Astrocyte (in vitro differentiated cells and primary cell): ENCODE data around the gene EYS. TPM values are rescaled to one million over a fixed set of nuclear protein-coding genes. Genes with fewer than 3 reads are reported as not detected.

Source experiments
- DNase-seq: peaks from one replicate; pipeline ENCODE4 v3.0.0-alpha.2; 2010; ENCODE audit warnings: low read depth
- FAIRE-seq: peaks from 2 replicates; lab custom pipeline; 2011; peaks lifted over from hg19 to GRCh38; lab: Jason Lieb, UNC
- H2AFZ ChIP-seq: 2 replicates; pipeline ENCODE4 v1.6.0; 2012; ENCODE audit warnings: low read depth, low read length, inconsistent platforms
- H3K27ac ChIP-seq: 2 replicates; pipeline ENCODE4 v1.5.1; 2011; ENCODE audit warnings: low read depth, low read length, inconsistent platforms
- H3K27me3 ChIP-seq: 2 replicates; pipeline ENCODE4 v1.6.0; 2011; ENCODE audit warnings: low read length, inconsistent platforms; ENCODE audit not compliant: insufficient read depth
- H3K36me3 ChIP-seq: 2 replicates; pipeline ENCODE4 v1.5.1; 2011; ENCODE audit warnings: low read length, inconsistent platforms; ENCODE audit not compliant: insufficient read depth
- H3K4me1 ChIP-seq: 2 replicates; pipeline ENCODE4 v1.5.1; 2011; ENCODE audit warnings: low read length, inconsistent platforms; ENCODE audit not compliant: insufficient read depth
- H3K4me2 ChIP-seq: 2 replicates; pipeline ENCODE4 v1.6.0; 2012; ENCODE audit warnings: low read length, inconsistent platforms
- H3K4me3 ChIP-seq: 2 replicates; pipeline ENCODE4 v1.5.1; 2011; ENCODE audit warnings: low read depth, mild to moderate bottlenecking, low read length, inconsistent platforms; ENCODE audit not compliant: insufficient read depth
- H3K79me2 ChIP-seq: 2 replicates; pipeline ENCODE4 v1.6.0; 2012; ENCODE audit warnings: mild to moderate bottlenecking, low read length, inconsistent platforms; ENCODE audit not compliant: insufficient read depth
- H3K9ac ChIP-seq: 2 replicates; pipeline ENCODE4 v1.6.0; 2012; ENCODE audit warnings: mild to moderate bottlenecking, low read length, inconsistent platforms
- H3K9me3 ChIP-seq: 2 replicates; pipeline ENCODE4 v1.5.1; 2012; ENCODE audit warnings: low read depth, mild to moderate bottlenecking, low read length, inconsistent platforms; ENCODE audit not compliant: insufficient read depth
- H4K20me1 ChIP-seq: 2 replicates; pipeline ENCODE4 v1.6.0; 2012; ENCODE audit warnings: low read length, inconsistent platforms; ENCODE audit not compliant: insufficient read depth
- H3K27ac Mint-ChIP-seq: one replicate; pipeline ENCODE4 v1.8.0; 2021; ENCODE audit warnings: mild to moderate bottlenecking, mixed read lengths; ENCODE audit not compliant: unreplicated experiment
- H3K27me3 Mint-ChIP-seq: one replicate; pipeline ENCODE4 v1.8.0; 2021; ENCODE audit warnings: low read depth, mixed read lengths; ENCODE audit not compliant: unreplicated experiment
- H3K36me3 Mint-ChIP-seq: one replicate; pipeline ENCODE4 v1.8.0; 2021; ENCODE audit warnings: low read depth, mixed read lengths; ENCODE audit not compliant: unreplicated experiment
- H3K4me1 Mint-ChIP-seq: one replicate; pipeline ENCODE4 v1.8.0; 2021; ENCODE audit warnings: low read depth, mixed read lengths; ENCODE audit not compliant: unreplicated experiment
- H3K4me3 Mint-ChIP-seq: one replicate; pipeline ENCODE4 v1.8.0; 2021; ENCODE audit warnings: mild to moderate bottlenecking, moderate library complexity, mixed read lengths; ENCODE audit not compliant: unreplicated experiment
- H3K9me3 Mint-ChIP-seq: one replicate; pipeline ENCODE4 v1.8.0; 2021; ENCODE audit warnings: mild to moderate bottlenecking, mixed read lengths; ENCODE audit not compliant: unreplicated experiment
- EZH2 ChIP-seq: IDR thresholded peaks from 2 replicates; pipeline ENCODE4 v1.6.1; 2012; ENCODE audit warnings: mild to moderate bottlenecking, low read length, inconsistent platforms; ENCODE audit not compliant: insufficient read depth
- total RNA-seq: library from RNA; stranded (reverse); gene quantifications from 2 replicates; pipeline ENCODE4 v1.2.1, GENCODE V29; 2021
- TF ChIP-seq, protein P1 (sequence below): IDR thresholded peaks from 2 replicates; pipeline ENCODE4 v1.5.1; 2011; ENCODE audit warnings: low read depth, mild to moderate bottlenecking, inconsistent platforms, low read length, moderate library complexity; ENCODE audit not compliant: insufficient read depth

EYS gene
- total RNA-seq, 1 donor from 2014 or later = 0.16 TPM

DNA sequence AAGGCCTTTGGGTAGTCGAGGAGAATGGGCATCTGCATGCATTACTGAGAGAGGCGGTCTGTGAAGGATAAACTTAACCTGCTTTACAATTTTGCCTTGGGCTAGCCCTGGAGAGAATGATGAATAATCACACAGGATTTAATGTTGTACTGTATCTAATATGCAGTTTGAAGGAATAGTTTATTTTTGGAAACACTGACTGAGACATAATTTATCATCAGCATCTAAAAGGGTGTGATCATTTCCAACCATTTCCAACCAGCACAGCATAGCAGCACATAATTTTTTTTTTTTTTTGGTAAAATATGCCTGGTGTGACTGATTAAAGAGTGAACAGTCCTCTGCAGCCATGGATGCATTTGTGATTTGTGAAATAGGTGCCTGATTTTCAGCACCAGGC is 1552.0 kb downstream of the EYS start:
- no peaks in the 10 kb centered on the region for H3K27me3 Mint-ChIP-seq
- Histone ChIP-seq H3K9ac (no peak overlapping the region), H4K20me1 (no peaks in the 10 kb centered on the region), H3K36me3 (no peaks in the 10 kb centered on the region), H3K9me3 (no peaks in the 10 kb centered on the region), H3K27me3 (no peaks in the 10 kb centered on the region), H3K4me2 (no peak overlapping the region), H3K79me2 (no peaks in the 10 kb centered on the region), H2AFZ (no peak overlapping the region), H3K27ac (no peak overlapping the region), H3K4me3 (no peak overlapping the region), H3K4me1 (no peaks in the 10 kb centered on the region)
- no peaks in the 10 kb centered on the region for H3K9me3 Mint-ChIP-seq
- DNase-seq (no peak), FAIRE-seq (no peak)
- no peaks in the 10 kb centered on the region for H3K36me3 Mint-ChIP-seq
- no peak for TF ChIP-seq EZH2
- TF ChIP-seq, protein P1, sequence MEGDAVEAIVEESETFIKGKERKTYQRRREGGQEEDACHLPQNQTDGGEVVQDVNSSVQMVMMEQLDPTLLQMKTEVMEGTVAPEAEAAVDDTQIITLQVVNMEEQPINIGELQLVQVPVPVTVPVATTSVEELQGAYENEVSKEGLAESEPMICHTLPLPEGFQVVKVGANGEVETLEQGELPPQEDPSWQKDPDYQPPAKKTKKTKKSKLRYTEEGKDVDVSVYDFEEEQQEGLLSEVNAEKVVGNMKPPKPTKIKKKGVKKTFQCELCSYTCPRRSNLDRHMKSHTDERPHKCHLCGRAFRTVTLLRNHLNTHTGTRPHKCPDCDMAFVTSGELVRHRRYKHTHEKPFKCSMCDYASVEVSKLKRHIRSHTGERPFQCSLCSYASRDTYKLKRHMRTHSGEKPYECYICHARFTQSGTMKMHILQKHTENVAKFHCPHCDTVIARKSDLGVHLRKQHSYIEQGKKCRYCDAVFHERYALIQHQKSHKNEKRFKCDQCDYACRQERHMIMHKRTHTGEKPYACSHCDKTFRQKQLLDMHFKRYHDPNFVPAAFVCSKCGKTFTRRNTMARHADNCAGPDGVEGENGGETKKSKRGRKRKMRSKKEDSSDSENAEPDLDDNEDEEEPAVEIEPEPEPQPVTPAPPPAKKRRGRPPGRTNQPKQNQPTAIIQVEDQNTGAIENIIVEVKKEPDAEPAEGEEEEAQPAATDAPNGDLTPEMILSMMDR = no peak
- H3K4me1 Mint-ChIP-seq = no peaks in the 10 kb centered on the region
- H3K4me3 Mint-ChIP-seq = no peak overlapping the region
- H3K27ac Mint-ChIP-seq = no peak overlapping the region

DNA sequence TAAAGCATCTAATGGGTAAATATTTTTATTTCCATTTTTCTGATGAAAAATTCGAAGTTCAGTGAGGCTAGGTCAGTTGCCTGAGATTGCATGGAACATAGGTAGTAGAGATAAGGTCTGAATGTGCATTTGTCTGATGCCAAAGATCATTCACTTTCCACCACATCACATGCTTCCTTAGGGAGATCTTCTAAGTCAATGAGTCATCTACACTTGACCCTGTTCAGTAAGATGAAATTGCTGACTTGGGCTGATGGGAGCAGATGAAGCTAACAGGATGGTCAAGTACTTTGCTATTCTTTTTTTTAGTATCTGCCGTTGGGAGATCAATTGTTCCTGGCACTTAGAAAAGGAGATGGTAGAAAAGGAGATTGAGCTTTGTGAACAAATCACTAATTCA is 1560.2 kb downstream of the EYS start:
- Histone ChIP-seq H3K27ac (no peak overlapping the region), H3K4me2 (no peak overlapping the region), H3K9me3 (no peaks in the 10 kb centered on the region), H3K36me3 (no peaks in the 10 kb centered on the region), H2AFZ (no peak overlapping the region), H4K20me1 (no peaks in the 10 kb centered on the region), H3K4me1 (no peaks in the 10 kb centered on the region), H3K4me3 (no peak overlapping the region), H3K9ac (no peak overlapping the region), H3K79me2 (no peaks in the 10 kb centered on the region), H3K27me3 (no peaks in the 10 kb centered on the region)
- no peak for FAIRE-seq
- Mint-ChIP-seq H3K36me3 (no peaks in the 10 kb centered on the region), H3K4me3 (no peak overlapping the region), H3K9me3 (no peaks in the 10 kb centered on the region), H3K4me1 (no peaks in the 10 kb centered on the region), H3K27me3 (no peaks in the 10 kb centered on the region), H3K27ac (no peak overlapping the region)
- no peak for DNase-seq
- TF ChIP-seq EZH2 = no peak
- TF ChIP-seq, protein P1 = no peak

DNA sequence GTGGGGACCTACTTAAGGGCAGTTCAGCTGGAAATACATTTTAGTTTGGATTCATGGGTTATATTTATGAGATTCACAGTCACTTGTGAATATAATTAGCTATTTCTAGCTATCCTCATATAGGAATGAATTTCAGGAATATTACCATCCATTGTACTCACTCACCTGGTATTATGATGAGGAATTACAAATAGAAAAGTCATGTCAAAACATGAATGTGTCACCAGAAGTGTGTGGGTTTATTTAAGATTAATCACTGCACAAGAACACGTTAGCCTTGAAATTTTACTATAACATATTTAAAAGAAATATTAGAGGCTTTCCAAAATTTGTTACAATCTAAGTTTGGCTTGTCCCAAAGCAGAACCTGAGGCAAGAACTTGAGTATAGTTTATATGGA is 1560.9 kb downstream of the EYS start:
- FAIRE-seq = no peak
- DNase-seq = no peak
- no peaks in the 10 kb centered on the region for H3K27me3 Mint-ChIP-seq
- no peaks in the 10 kb centered on the region for H3K36me3 Mint-ChIP-seq
- Histone ChIP-seq H3K9ac (no peak overlapping the region), H3K4me2 (no peak overlapping the region), H3K79me2 (no peaks in the 10 kb centered on the region), H2AFZ (no peak overlapping the region), H3K4me3 (no peak overlapping the region), H3K36me3 (no peaks in the 10 kb centered on the region), H3K27ac (no peak overlapping the region), H3K4me1 (no peaks in the 10 kb centered on the region), H3K9me3 (no peaks in the 10 kb centered on the region), H4K20me1 (no peaks in the 10 kb centered on the region), H3K27me3 (no peaks in the 10 kb centered on the region)
- H3K9me3 Mint-ChIP-seq = no peaks in the 10 kb centered on the region
- no peak overlapping the region for H3K4me3 Mint-ChIP-seq
- no peak overlapping the region for H3K27ac Mint-ChIP-seq
- TF ChIP-seq, protein P1 = no peak
- TF ChIP-seq EZH2 = no peak
- H3K4me1 Mint-ChIP-seq = no peaks in the 10 kb centered on the region
